HL-60 (cell line): Measurements from ENCODE around the gene EP400.

Source experiments
- DNase-seq, 2 experiments: peaks; one replicate each; pipeline ENCODE4 v3.0.0-alpha.2; 2010 to 2020; ENCODE audit warnings: low read depth in 1 of 2, low spot score in 1 of 2
- H3K27ac ChIP-seq: fragments of 250-450 bp; sonication (Bioruptor Pico); replicated peaks from 2 replicates; pipeline ENCODE4 v1.5.1; 2020; ENCODE audit warnings: mild to moderate bottlenecking, moderate library complexity
- H3K27me3 ChIP-seq: fragments of 250-450 bp; sonication (Bioruptor Pico); 2 replicates; pipeline ENCODE4 v1.5.1; 2021; ENCODE audit warnings: mild to moderate bottlenecking, moderate library complexity; ENCODE audit not compliant: insufficient read depth, poor library complexity, severe bottlenecking
- H3K4me3 ChIP-seq: replicated peaks from 2 replicates; pipeline ENCODE4 v1.5.1; 2011; ENCODE audit warnings: mild to moderate bottlenecking, control low read depth, low read length; ENCODE audit not compliant: insufficient read depth
- CTCF ChIP-seq: IDR thresholded peaks from one replicate; pipeline ENCODE4 v1.5.1; 2011; ENCODE audit warnings: low read length, control low read depth, inconsistent platforms; ENCODE audit not compliant: insufficient read depth
- GABPA ChIP-seq: IDR thresholded peaks from 2 replicates; pipeline ENCODE4 v1.6.1; 2012; ENCODE audit warnings: low read depth
- POLR2AphosphoS5 ChIP-seq: IDR thresholded peaks from 2 replicates; pipeline ENCODE4 v1.6.1; 2012; ENCODE audit warnings: low read depth
- SPI1 ChIP-seq: IDR thresholded peaks from 2 replicates; pipeline ENCODE4 v1.6.1; 2012; ENCODE audit warnings: low read depth, mild to moderate bottlenecking, borderline replicate concordance
- TF ChIP-seq, protein P1 (sequence below): IDR thresholded peaks from 2 replicates; pipeline ENCODE4 v1.6.1; 2012; ENCODE audit warnings: low read depth; ENCODE audit not compliant: insufficient replicate concordance

The EP400 gene

DNA sequence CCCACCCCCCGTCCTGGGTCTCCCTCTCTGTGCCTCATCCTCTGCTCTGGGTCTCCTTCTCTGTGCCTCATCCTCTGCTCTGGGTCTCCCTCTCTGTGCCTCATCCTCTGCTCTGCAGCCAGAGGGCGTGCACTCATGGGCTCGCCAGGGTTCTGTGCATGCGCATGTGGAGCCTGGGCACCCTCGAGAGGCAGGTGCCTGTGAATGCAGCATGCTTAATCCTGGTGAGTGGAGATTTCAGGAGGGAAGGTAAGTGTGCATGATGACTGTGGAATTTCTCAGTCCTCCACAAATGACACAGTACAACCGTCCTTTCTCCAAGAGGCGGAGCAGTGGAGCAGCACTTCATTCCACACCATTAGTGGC, 65.2 kb downstream of the EP400 start:
- TF ChIP-seq POLR2AphosphoS5 (no peak), CTCF (no peak), SPI1 (no peak), GABPA (no peak)
- TF ChIP-seq, protein P1, sequence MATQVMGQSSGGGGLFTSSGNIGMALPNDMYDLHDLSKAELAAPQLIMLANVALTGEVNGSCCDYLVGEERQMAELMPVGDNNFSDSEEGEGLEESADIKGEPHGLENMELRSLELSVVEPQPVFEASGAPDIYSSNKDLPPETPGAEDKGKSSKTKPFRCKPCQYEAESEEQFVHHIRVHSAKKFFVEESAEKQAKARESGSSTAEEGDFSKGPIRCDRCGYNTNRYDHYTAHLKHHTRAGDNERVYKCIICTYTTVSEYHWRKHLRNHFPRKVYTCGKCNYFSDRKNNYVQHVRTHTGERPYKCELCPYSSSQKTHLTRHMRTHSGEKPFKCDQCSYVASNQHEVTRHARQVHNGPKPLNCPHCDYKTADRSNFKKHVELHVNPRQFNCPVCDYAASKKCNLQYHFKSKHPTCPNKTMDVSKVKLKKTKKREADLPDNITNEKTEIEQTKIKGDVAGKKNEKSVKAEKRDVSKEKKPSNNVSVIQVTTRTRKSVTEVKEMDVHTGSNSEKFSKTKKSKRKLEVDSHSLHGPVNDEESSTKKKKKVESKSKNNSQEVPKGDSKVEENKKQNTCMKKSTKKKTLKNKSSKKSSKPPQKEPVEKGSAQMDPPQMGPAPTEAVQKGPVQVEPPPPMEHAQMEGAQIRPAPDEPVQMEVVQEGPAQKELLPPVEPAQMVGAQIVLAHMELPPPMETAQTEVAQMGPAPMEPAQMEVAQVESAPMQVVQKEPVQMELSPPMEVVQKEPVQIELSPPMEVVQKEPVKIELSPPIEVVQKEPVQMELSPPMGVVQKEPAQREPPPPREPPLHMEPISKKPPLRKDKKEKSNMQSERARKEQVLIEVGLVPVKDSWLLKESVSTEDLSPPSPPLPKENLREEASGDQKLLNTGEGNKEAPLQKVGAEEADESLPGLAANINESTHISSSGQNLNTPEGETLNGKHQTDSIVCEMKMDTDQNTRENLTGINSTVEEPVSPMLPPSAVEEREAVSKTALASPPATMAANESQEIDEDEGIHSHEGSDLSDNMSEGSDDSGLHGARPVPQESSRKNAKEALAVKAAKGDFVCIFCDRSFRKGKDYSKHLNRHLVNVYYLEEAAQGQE: no peak
- H3K27me3 ChIP-seq: no peaks in the 10 kb centered on the region
- H3K27ac ChIP-seq: no peak overlapping the region
- no peak for DNase-seq
- no peak overlapping the region for H3K4me3 ChIP-seq

DNA sequence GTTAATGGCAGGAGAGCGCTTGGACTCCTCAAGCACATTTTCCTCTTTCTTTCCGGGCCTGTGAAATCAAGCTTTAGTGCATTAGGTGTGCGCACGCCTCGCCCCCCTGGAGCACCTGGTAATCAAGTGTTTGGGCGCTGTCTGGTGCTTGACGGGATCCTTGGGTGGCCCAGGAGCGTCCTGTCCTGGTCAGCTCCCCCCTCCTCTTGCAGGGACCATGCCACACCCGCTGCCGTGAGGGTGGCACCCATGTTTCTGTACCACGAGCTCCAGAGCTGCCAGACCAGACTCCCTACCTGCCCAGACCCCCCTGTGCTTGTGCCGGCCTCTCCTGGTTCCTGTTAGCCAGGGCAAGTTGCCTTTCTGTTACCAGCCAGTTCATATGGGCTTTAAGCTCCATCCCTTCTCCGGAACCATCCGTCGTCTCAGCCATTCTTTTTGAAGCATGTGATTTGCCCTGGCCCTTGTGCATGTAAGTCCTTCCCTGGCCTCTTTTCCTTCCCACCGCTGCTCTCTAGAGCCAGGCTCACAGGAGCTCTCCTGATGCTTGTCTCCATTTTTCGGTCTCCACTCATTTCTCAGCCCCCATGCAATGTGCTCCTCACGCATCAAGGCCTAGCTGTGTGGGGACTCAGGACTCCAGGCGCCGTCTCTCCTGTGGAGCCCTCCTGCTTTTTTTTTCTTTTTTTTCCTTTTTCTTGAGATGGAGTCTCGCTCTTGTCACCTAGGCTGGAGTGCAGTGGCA, 66.1 kb downstream of the EP400 start:
- no peak overlapping the region for H3K4me3 ChIP-seq

More for the DNA sequence above, 66.1 kb downstream of the EP400 start:
- TF ChIP-seq SPI1 (no peak), CTCF (no peak), POLR2AphosphoS5 (no peak), GABPA (no peak)
- TF ChIP-seq, protein P1: no peak
- Histone ChIP-seq H3K27ac (no peak overlapping the region), H3K27me3 (no peaks in the 10 kb centered on the region)
- DNase-seq: no peak
